ENCODE measurements around the gene RARG. TPM values are rescaled to one million over a fixed set of nuclear protein-coding genes. Genes with fewer than 3 reads are reported as not detected.

RARG gene
- total RNA-seq, 4 donors from 2014 or later: 160 to 207 (median 199) TPM

DNA sequence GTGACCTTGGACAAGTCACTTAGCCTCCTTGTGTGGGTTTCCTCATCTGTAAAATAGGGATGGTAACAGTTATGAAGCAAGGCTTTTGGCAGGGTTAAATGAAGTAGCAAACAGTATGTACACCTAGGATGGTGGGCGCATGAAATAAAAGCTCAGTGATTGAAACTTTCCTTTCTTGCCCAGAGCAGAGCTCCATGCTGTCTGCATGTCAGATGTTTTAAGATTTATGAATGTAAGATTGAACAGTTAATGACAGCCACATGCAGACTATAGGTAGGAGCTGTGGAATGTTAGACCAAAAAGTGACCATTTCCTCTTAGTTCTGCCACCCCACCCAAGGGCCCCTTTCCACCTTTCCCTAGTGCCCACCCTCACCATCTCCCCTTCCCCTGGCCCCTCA is 37.0 kb downstream of the RARG start:
- WGBS, 2 donors: 98 to 100% methylated on average over 1 of the region's 1 CpG
- no peak overlapping the region for H3K4me3 ChIP-seq (ENCODE audit: low read depth, poor library complexity, severe bottlenecking)
- intact Hi-C loops (cut with DNase I; ENCODE audit: low total_unique reads): loop anchor here (10.0 kb wide), 1 partner anchor 130 kb away; no protein-coding TSS in a partner anchor
- DNase-seq (ENCODE audit: low spot score in 2 of 2): peak in 1 of 2 donors; percentile 6
- no peak for TF ChIP-seq CTCF (IDR thresholded peaks at IDR 0.05)
- no peak for TF ChIP-seq POLR2A (IDR thresholded peaks at IDR 0.05)

DNA sequence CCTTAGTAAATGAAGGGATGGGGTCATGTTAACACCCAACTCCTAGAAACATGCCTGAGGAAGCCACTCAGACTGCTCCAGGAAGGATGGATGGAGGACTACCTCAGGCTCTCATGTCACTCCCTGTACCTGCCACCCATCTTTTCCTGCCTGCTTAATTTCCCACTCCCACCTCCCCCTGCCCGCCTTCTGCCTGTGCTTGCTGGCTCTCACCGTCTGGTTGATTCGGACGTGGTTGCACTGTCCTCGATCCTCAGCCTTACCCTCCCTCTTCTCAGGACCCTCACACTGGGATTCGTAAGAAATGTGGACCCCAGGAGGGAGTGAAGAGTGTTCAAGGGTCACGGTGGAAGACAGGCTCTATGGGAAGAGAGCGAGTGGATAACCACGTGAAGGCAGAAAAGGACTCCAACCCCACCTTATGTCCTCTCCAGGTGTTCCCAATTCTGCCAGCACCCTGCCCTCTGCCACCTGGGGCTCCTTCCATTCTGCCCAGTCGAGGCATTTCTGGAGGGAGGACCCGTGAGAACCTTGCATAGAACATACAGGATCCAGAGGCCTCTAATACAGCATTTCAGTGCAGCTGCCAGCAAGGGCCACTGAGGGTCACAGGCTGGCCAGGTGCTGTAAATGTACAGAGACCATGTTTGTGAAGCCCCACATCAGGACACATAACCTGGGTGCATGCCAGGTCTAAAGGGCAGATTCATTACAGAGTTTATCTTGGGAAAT is 37.9 kb downstream of the RARG start:
- H3K4me3 ChIP-seq (ENCODE audit: low read depth, poor library complexity, severe bottlenecking): no peak overlapping the region
- intact Hi-C loops (cut with DNase I; ENCODE audit: low total_unique reads): loop anchor here (10.0 kb wide), 1 partner anchor 129 kb away; no protein-coding TSS in a partner anchor
- DNase-seq (ENCODE audit: low spot score in 2 of 2): peak in 1 of 2 donors; percentile 72
- WGBS, 2 donors: 74 to 81% methylated on average over 11 of the region's 11 CpGs
- TF ChIP-seq POLR2A (IDR thresholded peaks at IDR 0.05) (no peak), CTCF (IDR thresholded peaks at IDR 0.05) (no peak)

DNA sequence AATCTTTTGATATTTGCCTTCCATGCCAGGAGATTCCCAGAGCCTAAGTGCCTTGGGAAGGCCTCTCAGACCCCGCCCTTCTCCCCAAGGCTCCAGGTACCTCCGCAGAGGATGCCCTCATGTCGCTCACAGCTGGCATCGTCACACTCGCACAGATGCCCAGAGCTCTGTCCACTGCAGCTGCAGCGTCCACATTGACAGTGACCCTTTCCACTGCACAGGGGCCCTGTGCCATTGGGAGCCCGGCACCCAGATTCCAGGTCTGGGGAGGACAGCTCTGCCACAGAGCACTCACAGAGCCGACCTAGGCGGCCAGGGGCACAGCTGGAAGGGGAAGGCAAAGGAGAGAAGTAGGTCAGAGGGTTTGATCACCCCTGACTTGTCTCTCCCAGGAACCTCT is 39.0 kb downstream of the RARG start:
- no peak overlapping the region for H3K4me3 ChIP-seq (ENCODE audit: low read depth, poor library complexity, severe bottlenecking)
- intact Hi-C loops (cut with DNase I; ENCODE audit: low total_unique reads): loop anchor here (10.0 kb wide), 1 partner anchor 128 kb away; no protein-coding TSS in a partner anchor
- peak in 1 of 2 donors; percentile 75 for DNase-seq (ENCODE audit: low spot score in 2 of 2)
- 81 to 86% methylated on average over 9 of the region's 9 CpGs for whole genome bisulfite sequencing, 2 donors
- TF ChIP-seq POLR2A (IDR thresholded peaks at IDR 0.05) (no peak), CTCF (IDR thresholded peaks at IDR 0.05) (no peak)

DNA sequence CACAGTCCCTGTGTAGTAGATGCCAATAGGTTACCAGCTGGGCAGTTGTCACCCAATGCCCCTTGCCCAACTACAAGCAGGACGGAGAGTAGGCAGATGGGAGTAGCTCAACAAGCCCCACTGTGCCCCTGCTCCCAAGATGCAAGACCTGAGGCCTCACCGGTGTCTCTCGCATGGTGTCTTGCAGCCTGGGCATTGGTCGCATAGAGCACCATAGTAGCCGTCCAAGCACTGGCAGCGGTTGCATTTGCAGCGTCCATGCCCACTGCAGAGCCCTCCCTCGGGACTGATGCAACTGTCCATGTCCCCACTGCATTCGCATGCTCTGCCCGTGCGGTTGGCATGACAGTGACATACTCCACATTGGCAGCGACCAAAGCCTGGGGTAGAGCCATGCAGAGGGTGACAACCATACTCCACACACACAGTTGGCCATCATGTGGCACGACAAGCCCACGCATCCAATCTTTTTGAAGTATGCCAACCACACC is 39.4 kb downstream of the RARG start:
- H3K4me3 ChIP-seq (ENCODE audit: low read depth, poor library complexity, severe bottlenecking): no peak overlapping the region
- intact Hi-C loops (cut with DNase I; ENCODE audit: low total_unique reads): loop anchor here (10.0 kb wide), 1 partner anchor 128 kb away; no protein-coding TSS in a partner anchor
- peak in 1 of 2 donors; percentile 79 for DNase-seq (ENCODE audit: low spot score in 2 of 2)
- 85 to 87% methylated on average over 13 to 14 of the region's 14 CpGs for WGBS, 2 donors
- no peak for TF ChIP-seq POLR2A (IDR thresholded peaks at IDR 0.05)
- TF ChIP-seq CTCF (IDR thresholded peaks at IDR 0.05): no peak

DNA sequence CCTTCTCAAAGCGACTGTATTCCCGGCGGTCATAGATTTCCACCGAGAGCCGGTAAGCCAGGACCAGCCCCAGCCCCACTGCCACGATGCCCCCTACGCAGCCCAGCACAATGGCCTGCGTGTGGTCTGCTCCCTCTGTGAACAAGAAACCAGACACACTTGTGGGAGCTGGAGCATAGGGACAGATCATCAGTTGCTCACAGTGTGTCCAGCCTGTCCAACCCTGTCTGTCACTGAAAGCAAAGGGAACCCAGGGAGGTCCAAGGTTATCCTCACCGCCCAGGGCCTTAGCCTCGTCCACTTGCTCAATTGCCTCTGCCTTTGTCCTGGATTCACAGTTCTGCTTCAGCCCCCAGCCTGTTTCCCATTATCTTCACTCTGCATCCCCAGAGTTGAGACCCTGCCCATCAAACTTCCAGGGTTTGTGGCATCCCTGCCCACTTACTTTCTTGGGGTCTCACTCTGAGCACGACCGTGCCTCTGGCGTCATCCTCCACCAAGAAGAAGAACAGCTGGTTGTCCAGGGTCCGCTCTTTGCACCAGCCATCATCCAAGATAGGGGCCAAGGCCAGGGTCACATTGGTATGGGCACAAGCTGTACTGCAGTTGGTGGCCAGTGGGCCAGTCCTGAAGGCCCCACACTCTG is 40.0 kb downstream of the RARG start:
- intact Hi-C loops (cut with DNase I; ENCODE audit: low total_unique reads): loop anchor here (10.0 kb wide), 1 partner anchor 127 kb away; no protein-coding TSS in a partner anchor
- peak in 1 of 2 donors; percentile 76 for DNase-seq (ENCODE audit: low spot score in 2 of 2)
- WGBS, 2 donors: 88 to 91% methylated on average over 14 of the region's 14 CpGs
- H3K4me3 ChIP-seq (ENCODE audit: low read depth, poor library complexity, severe bottlenecking): no peak overlapping the region
- TF ChIP-seq CTCF (IDR thresholded peaks at IDR 0.05) (no peak), POLR2A (IDR thresholded peaks at IDR 0.05) (no peak)
